Measurements from ENCODE around the gene CD248.

The CD248 gene

DNA sequence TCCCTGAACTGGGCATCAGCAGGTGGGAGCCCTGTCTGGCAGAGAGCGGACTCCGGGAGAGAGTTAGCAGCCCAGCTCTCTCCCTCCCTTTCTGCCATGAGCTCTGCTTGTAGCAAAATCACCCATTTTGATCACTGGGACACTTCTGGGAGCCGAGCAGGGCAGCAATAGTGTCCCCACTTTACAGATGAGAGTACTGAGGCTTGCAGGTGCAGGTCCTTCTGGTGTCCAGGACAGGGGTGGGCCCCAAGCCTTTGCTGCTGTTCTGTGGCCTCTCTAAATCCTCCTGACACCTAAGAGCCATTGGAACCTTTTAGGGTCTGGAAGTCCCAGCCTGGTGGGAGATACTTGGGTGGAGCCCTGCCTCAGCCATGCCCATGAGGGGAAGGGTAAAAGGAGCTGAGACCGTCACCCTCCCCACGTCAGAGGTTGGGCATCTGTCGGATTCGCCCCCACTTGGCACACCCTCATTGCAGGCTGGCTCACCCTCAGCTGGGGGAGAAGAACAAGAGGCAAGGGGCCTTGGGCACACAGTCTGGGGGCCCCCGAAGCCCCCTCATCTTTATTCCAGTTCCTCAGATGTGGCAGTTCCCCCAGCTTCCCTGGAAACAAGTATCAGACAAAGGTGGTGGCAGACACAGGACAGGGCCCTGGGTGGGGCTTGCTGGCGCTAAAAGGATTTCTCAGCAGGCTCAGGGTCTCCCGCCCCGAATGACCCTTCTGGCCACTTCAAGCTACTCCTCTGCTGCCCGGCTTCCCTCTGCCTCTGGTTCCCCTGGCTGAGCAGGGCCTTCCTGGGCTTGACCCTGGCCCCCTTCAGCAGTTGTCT is 14.9 kb upstream of the CD248 start:
- TF ChIP-seq, protein P1, sequence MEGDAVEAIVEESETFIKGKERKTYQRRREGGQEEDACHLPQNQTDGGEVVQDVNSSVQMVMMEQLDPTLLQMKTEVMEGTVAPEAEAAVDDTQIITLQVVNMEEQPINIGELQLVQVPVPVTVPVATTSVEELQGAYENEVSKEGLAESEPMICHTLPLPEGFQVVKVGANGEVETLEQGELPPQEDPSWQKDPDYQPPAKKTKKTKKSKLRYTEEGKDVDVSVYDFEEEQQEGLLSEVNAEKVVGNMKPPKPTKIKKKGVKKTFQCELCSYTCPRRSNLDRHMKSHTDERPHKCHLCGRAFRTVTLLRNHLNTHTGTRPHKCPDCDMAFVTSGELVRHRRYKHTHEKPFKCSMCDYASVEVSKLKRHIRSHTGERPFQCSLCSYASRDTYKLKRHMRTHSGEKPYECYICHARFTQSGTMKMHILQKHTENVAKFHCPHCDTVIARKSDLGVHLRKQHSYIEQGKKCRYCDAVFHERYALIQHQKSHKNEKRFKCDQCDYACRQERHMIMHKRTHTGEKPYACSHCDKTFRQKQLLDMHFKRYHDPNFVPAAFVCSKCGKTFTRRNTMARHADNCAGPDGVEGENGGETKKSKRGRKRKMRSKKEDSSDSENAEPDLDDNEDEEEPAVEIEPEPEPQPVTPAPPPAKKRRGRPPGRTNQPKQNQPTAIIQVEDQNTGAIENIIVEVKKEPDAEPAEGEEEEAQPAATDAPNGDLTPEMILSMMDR (IDR thresholded peaks at IDR 0.05; ENCODE audit: control insufficient read depth, extremely low read depth, insufficient read depth): no peak
- DNase-seq (ENCODE audit: low read depth): no peak
- no peak overlapping the region for H3K4me3 ChIP-seq (ENCODE audit: low read depth, low read length)

DNA sequence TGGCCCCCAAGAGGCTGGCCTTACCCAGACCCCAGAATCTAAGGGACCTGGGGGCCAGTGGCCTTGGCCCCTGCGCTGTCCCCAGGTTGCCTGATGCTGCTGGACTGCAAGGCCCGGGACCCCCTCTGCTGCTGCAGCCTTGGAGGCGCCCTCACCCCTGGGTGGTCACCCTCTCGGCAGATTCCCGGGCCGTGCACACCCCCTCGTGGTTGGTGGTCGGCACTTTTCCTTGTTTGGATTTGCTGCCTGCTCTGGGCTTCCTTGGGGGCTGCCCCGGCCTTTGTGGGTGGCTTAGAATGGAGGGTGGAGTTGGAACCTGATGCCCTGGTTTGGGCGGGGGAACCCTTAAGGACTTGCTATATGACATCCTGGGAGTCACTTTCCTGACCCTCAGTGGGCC is 14.1 kb upstream of the CD248 start:
- H3K4me3 ChIP-seq (ENCODE audit: low read depth, low read length): no peak overlapping the region
- no peak for DNase-seq (ENCODE audit: low read depth)
- TF ChIP-seq, protein P1 (IDR thresholded peaks at IDR 0.05; ENCODE audit: control insufficient read depth, extremely low read depth, insufficient read depth): no peak

DNA sequence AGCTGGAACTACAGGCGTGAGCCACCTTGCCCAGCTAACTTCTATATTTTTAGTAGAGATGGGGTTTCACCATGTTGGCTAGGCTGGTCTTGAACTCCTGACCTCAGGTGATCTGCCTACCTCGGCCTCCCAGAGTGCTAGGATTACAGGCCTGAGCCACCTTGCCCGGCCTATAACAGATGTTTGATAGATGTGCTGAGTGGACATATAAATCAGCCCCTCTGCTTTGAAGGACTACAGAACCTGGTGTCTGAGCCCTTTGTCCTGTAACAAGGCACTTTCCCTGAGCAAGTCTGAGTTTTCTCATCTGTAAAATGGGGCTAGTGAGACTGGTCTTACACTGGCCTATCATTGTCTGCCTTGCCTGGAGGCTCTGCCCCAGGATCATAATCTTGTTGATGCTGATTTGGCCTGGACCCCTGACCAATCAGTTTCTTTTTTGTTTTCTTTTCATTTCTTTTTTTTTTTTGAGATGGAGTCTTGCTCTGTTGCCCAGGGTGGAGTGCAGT is 12.4 kb upstream of the CD248 start:
- DNase-seq (ENCODE audit: low read depth): no peak
- no peak overlapping the region for H3K4me3 ChIP-seq (ENCODE audit: low read depth, low read length)
- TF ChIP-seq, protein P1 (IDR thresholded peaks at IDR 0.05; ENCODE audit: control insufficient read depth, extremely low read depth, insufficient read depth): no peak

DNA sequence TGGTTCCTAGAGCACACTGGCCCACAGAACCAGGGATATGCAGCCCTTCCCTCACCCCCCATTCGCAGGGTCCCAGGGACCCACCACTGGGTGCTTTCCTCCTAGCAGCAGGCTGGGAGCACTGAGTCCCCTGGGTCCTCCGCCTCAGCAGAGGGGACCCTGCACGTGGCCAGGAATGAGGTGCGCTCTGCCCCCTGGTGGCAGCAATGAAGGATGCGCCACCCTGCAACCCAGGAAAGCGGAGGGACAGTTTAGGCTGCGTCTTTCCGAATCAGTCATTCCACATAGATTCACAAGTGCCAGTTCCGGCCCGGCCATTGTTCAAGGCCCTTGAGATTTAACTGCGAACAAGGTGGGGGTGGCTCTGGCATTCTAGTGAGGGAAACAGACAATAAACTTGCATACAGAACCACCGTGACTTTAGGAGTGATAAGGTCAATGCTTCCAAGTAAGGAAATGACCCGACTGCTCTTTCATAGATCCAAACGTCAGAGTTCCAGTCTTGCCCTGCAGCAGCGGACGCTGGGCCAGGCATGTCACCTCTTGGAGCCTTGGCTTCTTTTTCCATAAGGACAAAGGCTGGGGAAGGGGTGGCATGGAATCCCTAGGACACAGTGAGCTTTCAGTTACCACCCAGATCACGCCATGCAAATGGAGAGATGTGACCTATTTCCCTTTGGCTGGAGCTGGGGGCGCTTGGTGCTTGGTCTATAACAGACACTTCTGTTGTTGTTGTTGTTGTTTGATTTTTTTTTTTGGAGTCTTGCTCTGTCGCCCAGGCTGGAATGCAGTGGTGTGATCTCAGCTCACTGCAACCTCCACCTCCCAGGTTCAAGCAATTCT is 11.7 kb upstream of the CD248 start:
- H3K4me3 ChIP-seq (ENCODE audit: low read depth, low read length): no peak overlapping the region
- no peak for DNase-seq (ENCODE audit: low read depth)

DNA sequence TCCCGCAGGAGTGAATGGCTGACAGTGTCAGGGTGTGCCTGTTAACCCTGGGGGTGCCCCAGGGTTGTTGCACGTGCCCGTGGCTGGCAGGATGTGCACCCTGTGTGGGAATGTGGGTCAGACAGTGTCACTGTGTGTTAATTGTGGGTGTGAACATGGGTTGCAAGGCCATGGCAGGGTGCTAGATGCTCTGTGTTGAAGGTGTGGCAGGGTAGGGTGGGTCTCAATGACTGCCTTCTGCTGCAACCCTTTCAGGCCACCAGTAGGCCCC is 11.1 kb upstream of the CD248 start:
- no peak for DNase-seq (ENCODE audit: low read depth)
- TF ChIP-seq, protein P1 (IDR thresholded peaks at IDR 0.05; ENCODE audit: control insufficient read depth, extremely low read depth, insufficient read depth): no peak
- H3K4me3 ChIP-seq (ENCODE audit: low read depth, low read length): no peak overlapping the region

More for the DNA sequence above, 11.7 kb upstream of the CD248 start:
- TF ChIP-seq, protein P1 (IDR thresholded peaks at IDR 0.05; ENCODE audit: control insufficient read depth, extremely low read depth, insufficient read depth): peak; percentile 93

DNA sequence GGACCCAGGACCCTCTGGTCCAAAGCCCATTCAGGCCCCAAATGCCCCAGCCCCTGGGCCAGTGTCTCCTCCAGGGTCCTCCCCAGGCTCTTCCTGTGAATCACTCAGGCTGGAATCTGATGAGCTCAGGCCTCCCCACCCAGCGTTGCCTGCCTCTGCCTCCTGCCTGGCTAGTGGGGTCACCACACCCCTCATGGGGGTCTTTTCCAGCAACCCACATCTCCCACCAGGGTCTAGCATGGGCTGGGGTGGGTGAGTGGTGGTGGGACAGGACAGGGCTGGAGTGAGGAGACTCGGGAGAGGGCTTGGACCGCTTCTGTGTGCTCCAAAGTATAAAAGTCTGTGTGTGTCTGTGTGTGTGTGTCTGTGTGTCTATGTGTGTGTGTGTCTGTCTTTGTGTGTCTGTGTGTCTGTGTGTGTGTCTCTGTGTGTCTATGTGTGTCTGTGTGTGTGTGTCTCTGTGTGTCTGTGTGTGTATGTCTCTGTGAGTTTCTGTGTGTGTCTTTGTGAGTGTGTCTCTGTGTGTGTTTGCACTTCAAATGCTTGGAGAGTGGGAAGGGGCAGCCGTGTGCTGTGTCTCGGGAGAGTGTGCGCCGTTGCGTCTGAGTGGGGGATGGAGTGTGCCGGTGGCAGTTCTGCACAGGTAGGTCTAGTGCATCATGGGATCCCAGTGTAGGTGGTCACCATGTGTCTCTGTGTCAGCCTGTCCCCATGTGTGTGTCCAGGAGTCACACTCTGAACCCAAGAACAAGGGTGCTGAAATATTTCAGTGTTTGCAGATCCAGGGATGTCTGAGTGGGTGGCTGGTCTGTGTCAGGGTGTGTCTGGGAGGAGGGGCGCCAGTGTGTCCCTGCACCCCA is 10.6 kb upstream of the CD248 start:
- no peak overlapping the region for H3K4me3 ChIP-seq (ENCODE audit: low read depth, low read length)
- DNase-seq (ENCODE audit: low read depth): no peak
- TF ChIP-seq, protein P1 (IDR thresholded peaks at IDR 0.05; ENCODE audit: control insufficient read depth, extremely low read depth, insufficient read depth): no peak

All from LNCaP clone FGC (cell line).